ENCODE data around the gene OR7C1.

OR7C1 gene

GRCh38 chr19:14772995-14773394 is 62.0 kb downstream of the OR7C1 start:
- Histone ChIP-seq H3K4me2 (ENCODE audit: low read length) (no peak overlapping the region), H3K36me3 (ENCODE audit: control insufficient read depth, low read length) (no peaks in the 10 kb centered on the region), H3K27ac (ENCODE audit: low read depth, low read length) (no peak overlapping the region), H3F3A (ENCODE audit: control insufficient read depth, insufficient read depth) (no peaks in the 10 kb centered on the region), H3K79me2 (ENCODE audit: control insufficient read depth, low read length) (no peaks in the 10 kb centered on the region), H4K20me1 (ENCODE audit: control insufficient read depth, insufficient read depth, low read depth, low read length) (no peaks in the 10 kb centered on the region), H3K27me3 (ENCODE audit: control insufficient read depth, low read length) (no peaks in the 10 kb centered on the region), H3K9me2 (replicated peaks; ENCODE audit: control insufficient read depth, low read length) (no peaks in the 10 kb centered on the region), H3K4me1 (ENCODE audit: control insufficient read depth, low read length) (peaks cover 5% of the 10 kb centered on the region; the same call in 1 of the 2 replicates), H3K4me3 (ENCODE audit: low read length) (no peak overlapping the region), H3K9me3 (ENCODE audit: control insufficient read depth, insufficient read depth, low read length) (no peaks in the 10 kb centered on the region)
- TF ChIP-seq CTCF (IDR thresholded peaks at IDR 0.05; ENCODE audit: low read depth, low read length, poor library complexity, severe bottlenecking) (no peak), EZH2phosphoT487 (IDR thresholded peaks at IDR 0.05; ENCODE audit: borderline replicate concordance, low read length) (no peak)

- no peak overlapping the region for H3K27ac ChIP-seq (ENCODE audit: low read depth, low read length)
- H3K4me3 ChIP-seq (ENCODE audit: low read length), result no peak overlapping the region
- no peaks in the 10 kb centered on the region for H3K79me2 ChIP-seq (ENCODE audit: control insufficient read depth, low read length)
- TF ChIP-seq EZH2phosphoT487 (IDR thresholded peaks at IDR 0.05; ENCODE audit: borderline replicate concordance, low read length), result no peak
- TF ChIP-seq CTCF (IDR thresholded peaks at IDR 0.05; ENCODE audit: low read depth, low read length, poor library complexity, severe bottlenecking), result no peak
- H3K9me2 ChIP-seq (replicated peaks; ENCODE audit: control insufficient read depth, low read length), result no peaks in the 10 kb centered on the region
- no peaks in the 10 kb centered on the region for H3K27me3 ChIP-seq (ENCODE audit: control insufficient read depth, low read length)
- no peaks in the 10 kb centered on the region for H4K20me1 ChIP-seq (ENCODE audit: control insufficient read depth, insufficient read depth, low read depth, low read length)
- H3K36me3 ChIP-seq (ENCODE audit: control insufficient read depth, low read length), result no peaks in the 10 kb centered on the region
- peaks cover 5% of the 10 kb centered on the region; the same call in 1 of the 2 replicates for H3K4me1 ChIP-seq (ENCODE audit: control insufficient read depth, low read length)
- no peaks in the 10 kb centered on the region for H3K9me3 ChIP-seq (ENCODE audit: control insufficient read depth, insufficient read depth, low read length)
- H3F3A ChIP-seq (ENCODE audit: control insufficient read depth, insufficient read depth), result no peaks in the 10 kb centered on the region
- H3K4me2 ChIP-seq (ENCODE audit: low read length), result no peak overlapping the region
These were observed 62.5 kb downstream of the OR7C1 start for GRCh38 chr19:14772467-14772866.

GRCh38 chr19:14770944-14771839 is 63.8 kb downstream of the OR7C1 start:
- TF ChIP-seq EZH2phosphoT487 (IDR thresholded peaks at IDR 0.05; ENCODE audit: borderline replicate concordance, low read length) (no peak), CTCF (IDR thresholded peaks at IDR 0.05; ENCODE audit: low read depth, low read length, poor library complexity, severe bottlenecking) (no peak)
- no peaks in the 10 kb centered on the region for H3K9me2 ChIP-seq (replicated peaks; ENCODE audit: control insufficient read depth, low read length)
- no peaks in the 10 kb centered on the region for H3K27me3 ChIP-seq (ENCODE audit: control insufficient read depth, low read length)
- no peak overlapping the region for H3K27ac ChIP-seq (ENCODE audit: low read depth, low read length)
- H3K79me2 ChIP-seq (ENCODE audit: control insufficient read depth, low read length), result no peaks in the 10 kb centered on the region
- no peaks in the 10 kb centered on the region for H3K9me3 ChIP-seq (ENCODE audit: control insufficient read depth, insufficient read depth, low read length)
- no peak overlapping the region for H3K4me3 ChIP-seq (ENCODE audit: low read length)
- H3K36me3 ChIP-seq (ENCODE audit: control insufficient read depth, low read length), result no peaks in the 10 kb centered on the region
- H4K20me1 ChIP-seq (ENCODE audit: control insufficient read depth, insufficient read depth, low read depth, low read length), result no peaks in the 10 kb centered on the region
- no peaks in the 10 kb centered on the region for H3F3A ChIP-seq (ENCODE audit: control insufficient read depth, insufficient read depth)
- peaks cover 5% of the 10 kb centered on the region; the same call in 1 of the 2 replicates for H3K4me1 ChIP-seq (ENCODE audit: control insufficient read depth, low read length)
- no peak overlapping the region for H3K4me2 ChIP-seq (ENCODE audit: low read length)
